ENCODE results near the gene ZNF608. TPM values are rescaled to one million over a fixed set of nuclear protein-coding genes. Genes with fewer than 3 reads are reported as not detected.

ZNF608 gene
- polyA plus RNA-seq, 1 donor (not counting 4 experiments of a cell fraction or from before 2014, with no cell fraction given), result 1.1 TPM

DNA sequence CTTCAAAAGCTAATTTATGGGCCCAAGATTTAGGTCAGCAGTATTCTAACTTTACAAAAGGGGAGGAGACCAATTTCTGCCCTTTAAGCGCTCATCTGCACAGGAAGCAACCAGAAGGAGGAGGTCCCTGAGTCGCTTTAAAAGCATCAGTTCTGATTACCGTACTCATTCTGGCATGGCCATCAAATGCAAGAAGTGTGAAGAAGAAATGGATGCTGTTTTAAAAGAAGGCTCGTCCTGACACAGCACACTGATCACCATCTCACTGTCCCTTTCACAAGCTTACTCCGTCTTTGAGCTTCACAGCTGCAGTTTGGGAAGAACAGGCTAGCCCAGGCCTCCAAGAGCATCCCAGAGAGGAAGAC, 17.5 kb downstream of the ZNF608 start:
- no peaks in the 10 kb centered on the region for H3K4me1 ChIP-seq (ENCODE audit: control insufficient read depth, extremely low read depth, insufficient read depth, low read length)
- FAIRE-seq, result no peak

DNA sequence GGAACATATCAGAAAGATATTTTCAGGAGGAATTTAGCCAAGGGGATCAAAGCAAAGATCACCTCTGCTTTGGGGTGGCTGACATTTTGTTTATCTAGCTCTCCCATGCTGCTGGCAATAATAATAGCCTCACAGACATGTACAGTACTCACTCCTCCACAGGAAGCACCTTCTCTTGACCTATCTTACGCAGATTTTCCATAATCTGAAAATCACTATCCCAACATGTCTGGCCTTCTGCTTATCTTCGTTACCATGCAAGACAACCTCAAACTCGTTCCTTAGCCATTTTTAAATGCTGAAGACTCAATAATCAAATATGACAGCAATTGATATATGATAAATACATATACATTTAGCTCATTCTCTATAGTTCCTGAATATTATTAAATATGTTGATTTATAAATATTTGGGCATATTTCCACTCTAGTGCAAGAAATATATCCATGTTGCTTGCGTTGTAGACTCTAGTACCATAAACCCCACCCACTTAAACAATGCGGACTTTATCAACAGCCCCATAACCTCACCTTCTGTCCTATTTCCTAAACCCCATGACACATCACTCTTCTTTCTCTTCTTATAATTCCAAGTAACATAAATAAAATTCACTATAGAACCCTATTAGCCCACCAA, 18.0 kb downstream of the ZNF608 start:
- Histone ChIP-seq H3K27me3 (ENCODE audit: control insufficient read depth, extremely low read depth, insufficient read depth, low read length) (no peaks in the 10 kb centered on the region), H2AFZ (ENCODE audit: control insufficient read depth, low read length) (no peak overlapping the region), H3K4me3 (ENCODE audit: control insufficient read depth in 2 of 3, extremely low read depth in 1 of 3, insufficient read depth in 2 of 3, low read depth in 1 of 3, low read length in 3 of 3) (no peak overlapping the region), H3K9me1 (ENCODE audit: control insufficient read depth, extremely low read depth, insufficient read depth, low read length) (no peaks in the 10 kb centered on the region), H4K20me1 (ENCODE audit: control insufficient read depth, extremely low read depth, insufficient read depth, low read length) (no peaks in the 10 kb centered on the region), H3K79me2 (ENCODE audit: control insufficient read depth, insufficient read depth, low read length) (no peaks in the 10 kb centered on the region), H3K36me3 (ENCODE audit: control insufficient read depth in 2 of 2, extremely low read depth in 1 of 2, insufficient read depth in 2 of 2, low read length in 2 of 2) (no peaks in the 10 kb centered on the region), H3K4me1 (ENCODE audit: control insufficient read depth, extremely low read depth, insufficient read depth, low read length) (no peaks in the 10 kb centered on the region), H3K9ac (ENCODE audit: control insufficient read depth, extremely low read depth, insufficient read depth, low read length) (no peak overlapping the region), H3K27ac (ENCODE audit: control insufficient read depth, insufficient read depth, low read length) (no peak overlapping the region), H3K4me2 (ENCODE audit: control insufficient read depth, extremely low read depth, insufficient read depth, low read depth, low read length) (no peak overlapping the region), H3K9me3 (ENCODE audit: control insufficient read depth, low read depth, low read length) (no peaks in the 10 kb centered on the region)
- TF ChIP-seq EZH2 (IDR thresholded peaks at IDR 0.05; ENCODE audit: low read length), result no peak
- TF ChIP-seq, protein P1, sequence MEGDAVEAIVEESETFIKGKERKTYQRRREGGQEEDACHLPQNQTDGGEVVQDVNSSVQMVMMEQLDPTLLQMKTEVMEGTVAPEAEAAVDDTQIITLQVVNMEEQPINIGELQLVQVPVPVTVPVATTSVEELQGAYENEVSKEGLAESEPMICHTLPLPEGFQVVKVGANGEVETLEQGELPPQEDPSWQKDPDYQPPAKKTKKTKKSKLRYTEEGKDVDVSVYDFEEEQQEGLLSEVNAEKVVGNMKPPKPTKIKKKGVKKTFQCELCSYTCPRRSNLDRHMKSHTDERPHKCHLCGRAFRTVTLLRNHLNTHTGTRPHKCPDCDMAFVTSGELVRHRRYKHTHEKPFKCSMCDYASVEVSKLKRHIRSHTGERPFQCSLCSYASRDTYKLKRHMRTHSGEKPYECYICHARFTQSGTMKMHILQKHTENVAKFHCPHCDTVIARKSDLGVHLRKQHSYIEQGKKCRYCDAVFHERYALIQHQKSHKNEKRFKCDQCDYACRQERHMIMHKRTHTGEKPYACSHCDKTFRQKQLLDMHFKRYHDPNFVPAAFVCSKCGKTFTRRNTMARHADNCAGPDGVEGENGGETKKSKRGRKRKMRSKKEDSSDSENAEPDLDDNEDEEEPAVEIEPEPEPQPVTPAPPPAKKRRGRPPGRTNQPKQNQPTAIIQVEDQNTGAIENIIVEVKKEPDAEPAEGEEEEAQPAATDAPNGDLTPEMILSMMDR (optimal IDR thresholded peaks at IDR 0.05 in 1 of 3, IDR thresholded peaks at IDR 0.05 in 1 of 3, conservative IDR thresholded peaks at IDR 0.05 in 1 of 3; ENCODE audit: extremely low read depth in 1 of 3, insufficient read depth in 2 of 3, low read length in 3 of 3), result no peak
- FAIRE-seq (no peak), DNase-seq (ENCODE audit: low read depth, low spot score) (no peak)
- dilution Hi-C loops (cut with MboI; ENCODE audit: extremely low pct_ligation_motif_present, low sequenced_read_pairs), result no loop called here

More for the DNA sequence above, 17.5 kb downstream of the ZNF608 start:
- no peak overlapping the region for H3K27ac ChIP-seq (ENCODE audit: control insufficient read depth, insufficient read depth, low read length)
- dilution Hi-C loops (cut with MboI; ENCODE audit: extremely low pct_ligation_motif_present, low sequenced_read_pairs), result no loop called here
- no peak overlapping the region for H3K4me3 ChIP-seq (ENCODE audit: control insufficient read depth in 2 of 3, extremely low read depth in 1 of 3, insufficient read depth in 2 of 3, low read depth in 1 of 3, low read length in 3 of 3)
- no peak overlapping the region for H3K9ac ChIP-seq (ENCODE audit: control insufficient read depth, extremely low read depth, insufficient read depth, low read length)
- no peaks in the 10 kb centered on the region for H3K27me3 ChIP-seq (ENCODE audit: control insufficient read depth, extremely low read depth, insufficient read depth, low read length)
- no peaks in the 10 kb centered on the region for H3K36me3 ChIP-seq (ENCODE audit: control insufficient read depth in 2 of 2, extremely low read depth in 1 of 2, insufficient read depth in 2 of 2, low read length in 2 of 2)
- no peak overlapping the region for H2AFZ ChIP-seq (ENCODE audit: control insufficient read depth, low read length)
- no peak for DNase-seq (ENCODE audit: low read depth, low spot score)
- no peak overlapping the region for H3K4me2 ChIP-seq (ENCODE audit: control insufficient read depth, extremely low read depth, insufficient read depth, low read depth, low read length)
- no peaks in the 10 kb centered on the region for H3K9me1 ChIP-seq (ENCODE audit: control insufficient read depth, extremely low read depth, insufficient read depth, low read length)
- TF ChIP-seq, protein P1 (optimal IDR thresholded peaks at IDR 0.05 in 1 of 3, IDR thresholded peaks at IDR 0.05 in 1 of 3, conservative IDR thresholded peaks at IDR 0.05 in 1 of 3; ENCODE audit: extremely low read depth in 1 of 3, insufficient read depth in 2 of 3, low read length in 3 of 3), result no peak
- TF ChIP-seq EZH2 (IDR thresholded peaks at IDR 0.05; ENCODE audit: low read length), result no peak
- H3K79me2 ChIP-seq (ENCODE audit: control insufficient read depth, insufficient read depth, low read length), result no peaks in the 10 kb centered on the region
- H3K9me3 ChIP-seq (ENCODE audit: control insufficient read depth, low read depth, low read length), result no peaks in the 10 kb centered on the region
- H4K20me1 ChIP-seq (ENCODE audit: control insufficient read depth, extremely low read depth, insufficient read depth, low read length), result no peaks in the 10 kb centered on the region
